ENCODE measurements around the gene TMEM174.

TMEM174 gene, protein sequence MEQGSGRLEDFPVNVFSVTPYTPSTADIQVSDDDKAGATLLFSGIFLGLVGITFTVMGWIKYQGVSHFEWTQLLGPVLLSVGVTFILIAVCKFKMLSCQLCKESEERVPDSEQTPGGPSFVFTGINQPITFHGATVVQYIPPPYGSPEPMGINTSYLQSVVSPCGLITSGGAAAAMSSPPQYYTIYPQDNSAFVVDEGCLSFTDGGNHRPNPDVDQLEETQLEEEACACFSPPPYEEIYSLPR

GRCh38 chr5:73172951-73173350 lies at the start of gene TMEM174:
TSS of gene TMEM174 (plus strand) at chr5:73173193. CDS start at chr5:73173244, 51 bp downstream.
- no peak for DNase-seq (ENCODE audit: low spot score)

- no peak for DNase-seq (ENCODE audit: low spot score)
Observed at GRCh38 chr5:73125289-73125688, 47.7 kb upstream of the TMEM174 start.

DNA sequence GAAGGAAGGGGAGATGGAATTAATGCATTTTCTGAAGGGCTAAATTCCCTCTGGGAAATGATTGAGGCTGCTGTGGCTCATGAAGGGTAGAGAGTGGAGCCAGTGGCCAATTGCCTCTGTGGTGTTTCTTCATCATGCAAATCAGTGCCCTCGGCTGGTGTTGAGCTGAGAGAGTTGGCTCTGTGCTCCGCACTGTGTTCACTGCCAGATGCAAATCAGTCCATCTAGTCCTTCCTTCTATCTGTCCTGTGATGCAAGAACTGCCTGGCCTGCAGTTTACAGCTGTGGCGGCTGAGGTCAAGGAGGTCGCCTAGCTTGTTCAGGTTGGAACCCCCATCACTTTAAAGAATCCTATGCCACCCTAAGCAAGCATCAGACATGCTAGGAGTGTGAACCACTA lies 46.6 kb upstream of the TMEM174 start:
- DNase-seq (ENCODE audit: low spot score), result no peak

GRCh38 chr5:73126957-73127356 lies 46.0 kb upstream of the TMEM174 start:
- DNase-seq (ENCODE audit: low spot score), result no peak

DNA sequence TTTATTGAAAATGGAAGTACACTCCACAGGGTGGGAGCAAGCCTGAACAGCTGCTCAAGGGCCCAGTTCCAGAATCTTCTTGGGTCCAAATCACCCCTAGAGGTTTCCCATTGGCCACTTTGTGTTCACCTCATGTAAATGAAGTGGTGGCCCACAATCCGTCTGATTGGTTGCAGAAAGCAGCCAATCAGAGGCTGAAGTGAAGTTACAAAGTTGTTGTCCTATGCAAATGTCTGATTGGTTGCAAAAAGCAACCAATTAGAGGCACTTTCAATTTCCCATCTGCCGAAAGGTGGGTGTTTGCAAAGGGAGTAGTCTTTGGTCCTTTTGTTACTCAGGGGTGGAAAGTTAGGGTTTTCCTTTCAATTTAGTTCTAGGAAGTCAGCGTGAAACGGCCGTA lies 43.9 kb upstream of the TMEM174 start:
- no peak for DNase-seq (ENCODE audit: low spot score)

DNA sequence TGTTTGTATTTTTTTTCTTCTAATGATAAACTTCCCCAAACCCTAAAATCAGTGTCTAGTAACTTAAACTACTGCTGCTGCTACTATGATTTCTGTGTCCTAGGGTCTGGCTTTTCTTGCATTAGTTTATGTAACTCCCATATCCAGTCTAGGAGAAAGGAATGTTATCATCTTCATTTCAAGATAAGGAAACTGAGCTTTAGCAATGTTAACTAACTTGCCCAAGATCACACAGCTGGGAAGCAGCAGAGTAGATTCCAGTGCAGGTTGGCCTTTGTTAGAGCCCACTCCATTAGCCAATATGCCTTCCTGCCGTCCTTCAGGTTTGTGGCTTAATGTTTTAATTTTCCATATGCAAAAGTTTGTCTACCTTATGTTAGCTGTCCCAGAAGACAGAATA lies 42.2 kb upstream of the TMEM174 start:
- DNase-seq (ENCODE audit: low spot score), result no peak

GRCh38 chr5:73131711-73132425 lies 41.1 kb upstream of the TMEM174 start:
- DNase-seq (ENCODE audit: low spot score), result no peak

GRCh38 chr5:73132759-73133158 lies 40.2 kb upstream of the TMEM174 start:
- no peak for DNase-seq (ENCODE audit: low spot score)

DNA sequence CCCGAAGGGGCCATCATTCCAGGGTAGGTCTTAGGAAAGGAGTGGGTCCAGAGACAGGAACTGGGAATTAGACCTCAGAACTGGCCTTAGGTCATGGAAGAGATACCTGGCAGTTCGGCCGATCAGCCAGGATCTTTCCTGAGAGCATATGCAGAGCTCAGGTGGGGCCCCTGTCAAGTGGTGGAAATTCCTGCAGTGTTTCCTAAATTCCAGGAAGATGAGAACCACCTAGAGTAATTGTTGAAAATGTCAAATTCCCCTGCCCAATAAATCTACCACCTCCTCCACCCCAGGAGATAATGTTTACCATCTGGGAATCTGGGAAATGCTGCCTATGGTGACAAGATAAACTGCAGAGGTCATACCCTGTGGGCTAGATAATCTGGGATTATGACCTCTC lies 38.0 kb upstream of the TMEM174 start:
- no peak for DNase-seq (ENCODE audit: low spot score)

DNA sequence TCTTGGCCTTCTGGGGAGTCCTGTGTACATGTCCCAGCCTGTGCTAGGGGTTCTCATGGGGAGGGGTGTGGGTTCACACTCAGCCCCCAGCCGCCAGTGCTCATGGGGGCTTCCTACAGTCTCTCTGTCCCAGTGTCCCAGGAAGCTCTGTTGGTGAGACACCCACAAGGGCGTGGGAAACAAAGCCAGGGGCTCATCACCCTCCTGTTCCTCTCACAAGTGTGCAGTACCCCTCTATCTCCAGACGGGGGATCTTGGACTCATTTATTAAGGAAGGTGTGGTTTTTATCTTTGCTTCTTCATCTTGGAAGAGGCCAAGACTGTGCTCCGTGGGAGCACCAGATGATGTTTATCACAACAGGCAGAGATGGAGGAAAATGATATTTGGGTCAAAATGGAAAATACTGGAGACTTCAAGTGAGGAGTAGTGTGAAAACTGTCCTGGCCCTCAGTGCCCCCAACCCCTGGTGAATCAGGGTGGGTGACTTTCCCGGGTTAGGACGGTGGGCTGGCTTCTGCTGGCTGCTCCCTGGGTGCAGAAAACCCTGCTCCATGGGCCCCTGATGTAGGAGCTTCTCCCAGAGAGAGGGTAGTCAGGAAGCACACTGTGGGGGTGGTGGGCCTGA lies 37.5 kb upstream of the TMEM174 start:
- no peak for DNase-seq (ENCODE audit: low spot score)

DNA sequence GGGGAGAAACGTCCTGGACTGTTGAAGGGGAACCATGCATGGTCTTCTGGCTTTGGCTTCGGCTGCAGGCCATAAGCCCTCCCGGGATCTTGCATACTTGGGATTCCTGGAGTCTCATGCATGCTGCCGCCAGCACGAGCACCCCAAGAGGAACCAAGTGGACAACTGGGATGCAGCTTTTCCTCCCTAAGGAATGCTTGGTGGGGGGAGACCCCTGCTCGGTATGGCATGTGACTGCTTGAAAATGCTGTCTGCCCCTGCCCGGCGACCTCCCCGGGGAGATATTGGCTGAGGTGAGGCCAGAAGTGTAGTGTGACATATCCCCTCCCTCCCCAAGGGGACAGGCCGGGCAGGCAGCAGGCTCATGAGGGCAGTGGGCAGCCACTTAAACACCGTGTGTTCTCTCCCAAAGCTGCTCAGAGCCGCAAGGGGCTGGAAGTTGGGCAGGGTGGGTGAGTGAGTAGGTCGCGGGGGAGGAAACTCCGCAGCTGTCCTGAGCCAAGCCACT lies 36.9 kb upstream of the TMEM174 start:
- DNase-seq (ENCODE audit: low spot score), result no peak

DNA sequence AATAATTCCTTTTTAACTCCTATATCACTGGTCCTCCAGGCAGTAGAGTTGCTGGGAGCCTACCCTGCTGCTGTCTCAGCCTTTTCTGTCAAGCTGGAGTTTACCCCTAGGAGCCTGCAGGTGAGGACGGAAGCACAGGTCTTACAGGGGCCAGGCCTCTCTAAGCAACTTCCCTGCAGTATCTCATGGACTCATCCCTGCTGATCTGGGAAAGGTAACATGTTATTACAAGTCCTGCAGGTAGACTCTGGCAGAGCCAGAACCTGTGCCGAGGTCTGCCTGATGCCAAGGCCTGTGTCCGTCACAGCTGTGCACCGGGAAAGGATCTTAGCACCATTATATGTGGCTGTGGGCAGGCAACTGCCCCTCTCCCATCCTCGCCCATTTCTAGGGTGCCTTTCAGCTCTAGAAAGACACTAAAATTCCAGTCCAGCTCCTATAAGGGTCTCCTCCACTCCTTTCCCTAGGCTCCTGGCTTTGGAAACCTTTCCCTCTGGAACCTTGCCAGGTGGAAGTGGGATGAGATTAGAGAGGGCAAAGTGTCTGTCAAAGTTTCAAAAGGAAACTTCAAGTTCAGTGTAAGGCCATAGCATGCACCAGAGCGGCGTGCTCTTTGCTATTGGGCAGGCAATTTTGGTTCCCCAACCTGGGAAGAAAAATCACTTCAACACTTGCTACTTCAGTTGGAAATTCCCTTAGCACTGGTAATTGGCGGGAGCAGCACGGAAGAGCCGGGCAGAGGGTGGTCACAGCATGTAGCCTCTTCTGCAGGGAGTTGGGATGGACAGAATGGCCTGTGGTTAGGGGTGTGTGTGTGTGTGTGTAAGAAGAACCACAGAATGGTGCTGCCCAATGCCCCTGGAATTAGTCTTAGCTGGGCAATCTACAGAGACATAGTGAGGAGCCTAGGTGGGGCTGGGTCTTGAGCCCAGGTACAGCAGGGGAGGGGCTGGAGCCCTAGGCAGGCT lies 35.1 kb upstream of the TMEM174 start:
- no peak for DNase-seq (ENCODE audit: low spot score)

DNA sequence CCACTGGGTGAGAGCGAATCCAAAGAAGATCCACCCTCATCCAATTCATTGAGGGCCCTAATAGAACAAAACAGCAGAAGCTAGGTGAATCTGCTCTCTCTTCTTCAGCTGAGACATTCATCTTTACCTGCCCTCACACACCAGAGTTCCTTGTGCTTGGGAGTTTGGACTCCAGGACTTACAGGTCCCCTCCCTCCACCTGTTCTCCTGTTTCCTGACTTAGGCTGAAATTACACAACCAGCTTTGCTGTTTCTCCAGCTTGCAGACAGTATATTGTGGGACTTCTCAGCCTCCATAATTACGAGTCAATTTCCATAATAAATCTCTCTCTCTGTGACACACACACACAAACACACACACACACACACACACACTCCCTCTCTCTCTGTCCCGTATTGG lies 33.5 kb upstream of the TMEM174 start:
- no peak for DNase-seq (ENCODE audit: low spot score)

DNA sequence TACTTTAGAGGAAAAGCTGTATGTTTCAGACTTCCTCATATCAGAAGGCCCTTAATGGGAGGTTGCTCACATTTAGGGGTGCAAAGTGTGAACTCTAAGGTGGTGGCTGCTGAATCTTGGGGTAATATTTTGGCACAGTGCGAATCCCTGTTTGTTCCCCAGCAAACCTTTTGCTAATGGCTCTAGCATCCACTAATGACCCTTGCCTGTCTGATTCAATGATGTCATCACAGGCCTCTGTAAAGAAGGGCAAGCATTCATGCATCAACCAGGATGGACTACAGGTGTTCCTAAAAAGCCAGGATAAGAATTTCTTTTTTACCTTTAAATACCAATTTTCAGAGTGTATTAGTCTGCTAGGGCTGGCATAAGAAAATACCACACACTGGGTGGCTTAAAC lies 32.2 kb upstream of the TMEM174 start:
- no peak for DNase-seq (ENCODE audit: low spot score)

DNA sequence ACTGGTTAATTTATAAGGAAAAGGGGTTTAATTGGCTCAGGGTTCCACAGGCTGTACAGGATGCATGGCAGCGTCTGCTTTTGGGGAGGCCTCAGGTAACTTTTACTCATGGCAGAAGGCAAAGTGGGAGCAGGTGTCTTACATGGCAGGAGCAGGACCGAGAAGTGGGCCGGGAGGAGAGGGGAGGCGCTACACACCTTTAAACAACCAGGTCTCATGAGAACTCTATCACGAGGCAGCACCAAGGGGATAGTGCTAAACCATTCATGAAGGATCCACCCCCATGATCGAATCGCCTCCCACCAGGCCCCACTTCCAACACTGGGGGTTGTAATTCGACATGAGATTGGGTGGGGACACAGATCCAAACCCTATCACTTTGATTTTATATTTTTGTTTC lies 31.0 kb upstream of the TMEM174 start:
- DNase-seq (ENCODE audit: low spot score), result no peak

- DNase-seq (ENCODE audit: low spot score), result no peak
Observed at GRCh38 chr5:73143716-73144115, 29.3 kb upstream of the TMEM174 start.

- no peak for DNase-seq (ENCODE audit: low spot score)
Observed at GRCh38 chr5:73149540-73149939, 23.5 kb upstream of the TMEM174 start.

DNA sequence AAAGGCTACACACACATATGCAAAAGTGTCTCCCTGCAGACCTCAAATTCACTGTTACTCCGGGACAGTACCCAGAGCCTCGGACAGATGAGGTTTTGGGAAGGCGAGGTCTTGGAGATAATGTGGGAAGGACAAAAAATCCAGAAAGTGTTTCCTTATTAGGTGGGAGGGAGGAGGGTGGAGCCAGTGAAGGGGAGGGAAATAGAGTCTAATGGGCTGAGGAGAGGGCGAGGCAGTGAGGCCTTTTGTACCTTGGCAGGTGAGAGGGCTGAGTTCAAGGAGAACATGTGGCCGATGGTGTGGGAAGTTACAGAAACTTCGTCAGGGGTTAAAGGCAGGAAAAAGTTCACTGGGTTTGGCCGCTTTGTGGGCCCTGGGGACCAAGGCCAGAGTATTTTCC lies 22.1 kb upstream of the TMEM174 start:
- no peak for DNase-seq (ENCODE audit: low spot score)

- DNase-seq (ENCODE audit: low spot score), result no peak
Observed at GRCh38 chr5:73151766-73152410, 21.1 kb upstream of the TMEM174 start.

DNA sequence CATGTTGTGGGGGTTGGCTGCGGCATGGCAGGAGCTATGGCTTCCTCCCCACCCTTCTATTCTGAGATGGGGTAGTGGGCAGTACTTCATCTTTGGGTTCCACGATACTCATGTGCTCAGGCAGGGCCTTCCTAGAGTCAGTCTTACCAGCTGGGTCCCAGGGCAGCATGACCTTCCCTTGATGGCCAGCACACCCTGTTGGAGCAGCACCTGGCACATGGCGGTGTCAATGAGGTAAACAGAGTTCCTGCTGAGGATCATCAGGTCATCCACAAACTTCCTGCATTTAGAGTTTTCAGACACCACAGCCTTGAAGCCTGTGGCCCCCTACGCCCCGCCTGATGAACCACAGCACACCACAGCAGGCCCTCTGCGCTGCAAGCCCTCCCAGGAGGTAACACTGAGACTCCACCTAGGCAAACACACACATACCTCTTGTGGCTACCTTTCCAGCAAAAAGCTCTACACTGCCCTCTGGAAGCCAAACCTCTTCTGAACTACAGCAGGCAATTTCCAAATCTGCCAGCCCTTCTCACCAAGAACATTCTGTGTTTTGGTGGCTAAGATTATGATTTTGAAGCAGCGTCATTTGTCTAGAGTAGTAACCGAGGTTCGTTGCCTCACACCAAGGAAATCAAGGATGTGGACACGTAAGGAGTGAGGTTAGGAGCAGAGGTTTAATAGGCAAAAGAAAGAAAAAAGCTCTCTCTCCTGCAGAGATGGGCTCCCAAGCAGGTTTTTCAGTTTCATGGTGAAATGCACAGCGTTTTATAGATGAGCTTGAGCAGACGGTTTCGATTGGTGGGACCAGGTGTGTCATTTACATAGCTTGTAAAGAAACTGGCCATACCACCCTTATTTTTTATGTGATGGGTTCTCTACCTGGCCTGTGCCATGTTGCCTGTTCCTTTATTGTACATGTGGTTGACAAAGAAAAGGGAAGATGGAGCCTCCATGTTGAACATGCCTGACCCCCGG lies 20.3 kb upstream of the TMEM174 start:
- DNase-seq (ENCODE audit: low spot score), result no peak
